A673 (cell line): ENCODE data around the gene SUSD2. TPM values are rescaled to one million over a fixed set of nuclear protein-coding genes. Genes with fewer than 3 reads are reported as not detected.

Experiments used
- BruUV-seq: library from RNA; stranded (reverse); fragments of 400-500 nt; replicated peaks from 2 replicates; lab custom pipeline; 2021; lab: Mats Ljungman, UMichigan
- CTCF ChIA-PET: fragments of 300-600 bp; sonication (Branson Sonifier 250); formaldehyde crosslinking; loops from one replicate; lab custom pipeline; 2022; ENCODE audit warnings: antibody characterized with exemption; lab: Charles Lee
- POLR2A ChIA-PET: fragments of 300-600 bp; sonication (Branson Sonifier 250); formaldehyde crosslinking; loops from one replicate; lab custom pipeline; 2022; ENCODE audit warnings: antibody characterized with exemption; ENCODE audit not compliant: low non-redundant PET; lab: Charles Lee
- DNase-seq: peaks from one replicate; pipeline ENCODE4 v3.0.0-alpha.2; 2015; ENCODE audit warnings: low spot score
- H3K27ac ChIP-seq: fragments of 200-600 bp; sonication (generic); 2 replicates; pipeline ENCODE4 v1.5.1; 2016; ENCODE audit warnings: mixed run types, low read depth, mild to moderate bottlenecking, mixed read lengths, antibody characterized with exemption, low read length; ENCODE audit not compliant: poor library complexity, severe bottlenecking
- H3K27me3 ChIP-seq: fragments of 200-600 bp; sonication (generic); replicated peaks from 2 replicates; pipeline ENCODE4 v1.6.1; 2017; ENCODE audit warnings: mixed run types, low read depth, mild to moderate bottlenecking, mixed read lengths, antibody characterized with exemption, low read length; ENCODE audit not compliant: insufficient read depth, poor library complexity
- H3K36me3 ChIP-seq: fragments of 200-600 bp; sonication (generic); 2 replicates; pipeline ENCODE4 v1.6.1; 2016; ENCODE audit warnings: mixed run types, mild to moderate bottlenecking, mixed read lengths, antibody characterized with exemption, low read length; ENCODE audit not compliant: insufficient read depth, poor library complexity, severe bottlenecking
- H3K4me1 ChIP-seq: fragments of 200-600 bp; sonication (generic); 2 replicates; pipeline ENCODE4 v1.6.1; 2017; ENCODE audit warnings: mixed run types, mild to moderate bottlenecking, mixed read lengths, antibody characterized with exemption, low read length; ENCODE audit not compliant: insufficient read depth, poor library complexity, severe bottlenecking
- H3K4me3 ChIP-seq: fragments of 200-600 bp; sonication (generic); 2 replicates; pipeline ENCODE4 v1.5.1; 2016; ENCODE audit warnings: low read depth, mixed run types, mild to moderate bottlenecking, mixed read lengths, low read length; ENCODE audit not compliant: poor library complexity, severe bottlenecking
- H3K9me3 ChIP-seq: fragments of 200-600 bp; sonication (generic); 2 replicates; pipeline ENCODE4 v1.6.1; 2016; ENCODE audit warnings: mixed run types, low read depth, mild to moderate bottlenecking, mixed read lengths, antibody characterized with exemption, low read length; ENCODE audit not compliant: poor library complexity, severe bottlenecking
- EZH2 ChIP-seq: fragments of 200-600 bp; sonication (generic); IDR thresholded peaks from 2 replicates; pipeline ENCODE4 v1.6.1; 2017; ENCODE audit warnings: borderline replicate concordance, low read depth, mild to moderate bottlenecking, mixed read lengths, antibody characterized with exemption, low read length; ENCODE audit not compliant: poor library complexity, severe bottlenecking
- intact Hi-C: fragments of 100-400 bp; cut with micrococcal nuclease; formaldehyde crosslinking; loops from one replicate; pipeline ENCODE4 v1.10.0; 2022; ENCODE audit not compliant: unreplicated experiment
- total RNA-seq: library from RNA; stranded (reverse); gene quantifications from 2 replicates; pipeline ENCODE4 v1.2.3, GENCODE V29; 2021
- TF ChIP-seq, protein P1 (sequence below): fragments of 300-800, 200-600 bp; sonication (generic); conservative IDR thresholded peaks from 2 replicates; pipeline ENCODE4 v1.5.1; 2017; ENCODE audit warnings: low read depth, mild to moderate bottlenecking, antibody characterized with exemption, low read length, moderate library complexity, mixed read lengths

SUSD2 gene
- total RNA-seq, 1 experiment from 2014 or later: 1.3 TPM

GRCh38 chr22:24164940-24165339 is 16.3 kb upstream of the SUSD2 start:
- POLR2A ChIA-PET: no interaction called here
- no peaks in the 10 kb centered on the region for H3K27me3 ChIP-seq
- H3K27ac ChIP-seq: no peak overlapping the region
- H3K4me3 ChIP-seq: no peak overlapping the region
- intact Hi-C loops: no loop called here
- no peak for TF ChIP-seq EZH2
- TF ChIP-seq, protein P1, sequence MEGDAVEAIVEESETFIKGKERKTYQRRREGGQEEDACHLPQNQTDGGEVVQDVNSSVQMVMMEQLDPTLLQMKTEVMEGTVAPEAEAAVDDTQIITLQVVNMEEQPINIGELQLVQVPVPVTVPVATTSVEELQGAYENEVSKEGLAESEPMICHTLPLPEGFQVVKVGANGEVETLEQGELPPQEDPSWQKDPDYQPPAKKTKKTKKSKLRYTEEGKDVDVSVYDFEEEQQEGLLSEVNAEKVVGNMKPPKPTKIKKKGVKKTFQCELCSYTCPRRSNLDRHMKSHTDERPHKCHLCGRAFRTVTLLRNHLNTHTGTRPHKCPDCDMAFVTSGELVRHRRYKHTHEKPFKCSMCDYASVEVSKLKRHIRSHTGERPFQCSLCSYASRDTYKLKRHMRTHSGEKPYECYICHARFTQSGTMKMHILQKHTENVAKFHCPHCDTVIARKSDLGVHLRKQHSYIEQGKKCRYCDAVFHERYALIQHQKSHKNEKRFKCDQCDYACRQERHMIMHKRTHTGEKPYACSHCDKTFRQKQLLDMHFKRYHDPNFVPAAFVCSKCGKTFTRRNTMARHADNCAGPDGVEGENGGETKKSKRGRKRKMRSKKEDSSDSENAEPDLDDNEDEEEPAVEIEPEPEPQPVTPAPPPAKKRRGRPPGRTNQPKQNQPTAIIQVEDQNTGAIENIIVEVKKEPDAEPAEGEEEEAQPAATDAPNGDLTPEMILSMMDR: no peak
- CTCF ChIA-PET: interaction anchor here (1.8 kb wide), 1 partner anchor 8 kb away, joined by 4 read pairs; no protein-coding TSS in a partner anchor
- peaks cover 5% of the 10 kb centered on the region for H3K4me1 ChIP-seq
- no peaks in the 10 kb centered on the region for H3K9me3 ChIP-seq
- DNase-seq: no peak
- BruUV-seq: no TSS peak
- H3K36me3 ChIP-seq: peaks cover 10% of the 10 kb centered on the region

- no peak for DNase-seq
- TF ChIP-seq EZH2: no peak
- TF ChIP-seq, protein P1: no peak
- H3K27ac ChIP-seq: no peak overlapping the region
- ChIA-PET POLR2A (no interaction called here), CTCF (interaction anchor here (1.8 kb wide), 1 partner anchor 9 kb away, joined by 4 read pairs; no protein-coding TSS in a partner anchor)
- intact Hi-C loops: no loop called here
- H3K4me3 ChIP-seq: no peak overlapping the region
- BruUV-seq: no TSS peak
- no peaks in the 10 kb centered on the region for H3K27me3 ChIP-seq
- H3K4me1 ChIP-seq: no peaks in the 10 kb centered on the region
- peaks cover 10% of the 10 kb centered on the region for H3K36me3 ChIP-seq
- H3K9me3 ChIP-seq: no peaks in the 10 kb centered on the region
These were observed 15.6 kb upstream of the SUSD2 start for GRCh38 chr22:24165673-24166072.

DNA sequence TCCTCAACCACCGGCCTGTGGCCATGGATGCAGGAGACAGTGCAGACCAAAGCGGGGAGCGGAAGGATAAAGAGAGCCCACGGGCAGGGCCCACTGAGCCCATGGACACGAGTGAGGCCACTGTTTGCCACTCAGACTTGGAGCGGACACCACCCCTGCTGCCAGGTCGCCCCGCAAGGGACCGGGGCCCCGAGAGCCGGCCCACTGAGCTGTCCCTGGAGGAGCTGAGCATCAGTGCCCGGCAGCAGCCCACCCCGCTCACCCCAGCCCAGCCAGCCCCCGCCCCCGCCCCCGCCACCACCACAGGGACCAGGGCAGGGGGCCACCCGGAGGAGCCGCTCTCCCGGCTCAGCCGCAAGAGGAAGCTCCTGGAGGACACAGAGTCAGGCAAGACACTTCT is 14.5 kb upstream of the SUSD2 start:
- intact Hi-C loops: no loop called here
- H3K27ac ChIP-seq: no peak overlapping the region
- H3K36me3 ChIP-seq: peaks cover 14% of the 10 kb centered on the region
- TF ChIP-seq EZH2: no peak
- TF ChIP-seq, protein P1: no peak
- no peaks in the 10 kb centered on the region for H3K9me3 ChIP-seq
- H3K4me3 ChIP-seq: no peak overlapping the region
- no TSS peak for BruUV-seq
- H3K4me1 ChIP-seq: no peaks in the 10 kb centered on the region
- CTCF ChIA-PET: interaction anchor here (0.6 kb wide), 1 partner anchor 278 kb away, joined by 6 read pairs; no protein-coding TSS in a partner anchor
- DNase-seq: no peak
- no peaks in the 10 kb centered on the region for H3K27me3 ChIP-seq
- POLR2A ChIA-PET: no interaction called here
